Measurements from ENCODE around the gene ACADVL.

ACADVL gene

GRCh38 chr17:7246779-7247178 is 27.0 kb downstream of the ACADVL start:
- no peak for DNase-seq (ENCODE audit: extremely low spot score, insufficient read length, low read depth)
- FAIRE-seq: no peak

GRCh38 chr17:7248796-7249195 is 29.1 kb downstream of the ACADVL start:
- DNase-seq (ENCODE audit: extremely low spot score, insufficient read length, low read depth) (no peak), FAIRE-seq (no peak)

- DNase-seq (ENCODE audit: extremely low spot score, insufficient read length, low read depth): no peak
- no peak for FAIRE-seq
Observed at GRCh38 chr17:7249214-7249613, 29.5 kb downstream of the ACADVL start.

- DNase-seq (ENCODE audit: extremely low spot score, insufficient read length, low read depth) (no peak), FAIRE-seq (no peak)
Observed at GRCh38 chr17:7249830-7250229, 30.1 kb downstream of the ACADVL start.

- no peak for DNase-seq (ENCODE audit: extremely low spot score, insufficient read length, low read depth)
- FAIRE-seq: peak; percentile 64
Observed at GRCh38 chr17:7250695-7251627, 31.2 kb downstream of the ACADVL start.

- DNase-seq (ENCODE audit: extremely low spot score, insufficient read length, low read depth) (peak; percentile 95), FAIRE-seq (peak; percentile 100)
Observed at GRCh38 chr17:7251661-7252175, 32.0 kb downstream of the ACADVL start, which contains the start of gene CTDNEP1. Gene CTDNEP1 (minus strand): TSS chr17:7251734. CDS start chr17:7251296, 438 bp downstream.

DNA sequence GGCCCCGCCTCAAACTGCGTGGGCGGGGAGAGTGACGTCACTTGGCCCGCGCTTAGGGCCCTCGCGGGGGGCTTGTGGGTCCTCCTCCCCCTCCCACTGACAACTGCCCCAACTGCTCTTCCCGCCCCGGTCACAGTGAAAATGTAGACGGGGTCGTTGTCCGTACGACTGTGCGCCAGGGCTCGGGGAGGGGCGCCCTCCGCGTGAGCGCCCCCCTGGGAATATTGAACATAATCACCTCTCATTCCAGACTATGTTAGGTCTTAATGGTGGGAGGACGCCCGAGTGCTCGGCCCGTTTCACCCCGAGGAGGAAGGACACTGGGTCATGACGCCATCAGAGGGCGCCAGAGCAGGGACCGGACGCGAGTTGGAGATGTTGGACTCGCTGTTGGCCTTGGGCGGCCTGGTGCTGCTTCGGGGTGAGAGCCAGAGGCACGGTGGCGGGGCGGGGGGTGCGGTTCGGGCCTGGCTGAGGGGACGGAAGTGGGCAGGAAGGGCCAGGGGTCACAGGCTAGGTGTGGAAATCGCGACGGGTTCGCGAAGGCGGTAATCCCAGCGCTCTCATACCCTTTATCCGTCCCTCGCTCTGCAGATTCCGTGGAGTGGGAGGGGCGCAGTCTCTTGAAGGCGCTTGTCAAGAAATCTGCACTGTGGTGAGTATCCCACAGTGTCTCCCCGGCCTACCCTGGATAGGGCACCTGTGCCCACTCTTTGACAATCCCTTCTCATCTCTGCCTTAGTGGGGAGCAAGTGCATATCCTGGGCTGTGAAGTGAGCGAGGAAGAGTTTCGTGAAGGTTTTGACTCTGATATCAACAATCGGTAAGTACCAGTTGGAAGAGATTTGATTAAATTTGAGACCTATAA is 32.7 kb downstream of the ACADVL start, which contains the start of gene ELP5:
Gene ELP5, plus strand, starts transcription at position 40 of the 868 bp plus-strand sequence. Its CDS starts 336 bp downstream, at position 376.
- DNase-seq (ENCODE audit: extremely low spot score, insufficient read length, low read depth) (peak; percentile 81), FAIRE-seq (no peak)

GRCh38 chr17:7253082-7253481 is 33.3 kb downstream of the ACADVL start:
- DNase-seq (ENCODE audit: extremely low spot score, insufficient read length, low read depth) (no peak), FAIRE-seq (no peak)

DNA sequence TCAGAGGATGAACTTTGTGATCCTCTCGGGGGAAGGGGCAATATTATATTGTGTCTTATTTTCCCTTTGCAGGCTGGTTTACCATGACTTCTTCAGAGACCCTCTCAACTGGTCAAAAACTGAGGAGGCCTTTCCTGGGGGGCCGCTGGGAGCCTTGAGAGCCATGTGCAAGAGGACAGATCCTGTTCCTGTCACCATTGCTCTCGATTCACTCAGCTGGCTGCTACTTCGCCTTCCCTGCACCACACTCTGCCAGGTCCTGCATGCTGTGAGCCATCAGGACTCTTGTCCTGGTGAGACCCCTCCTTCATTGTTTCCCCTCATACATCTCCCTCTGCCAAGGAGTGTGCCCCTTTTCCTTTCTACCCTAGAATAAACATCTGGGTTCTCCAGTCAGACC is 34.8 kb downstream of the ACADVL start:
- FAIRE-seq: no peak
- DNase-seq (ENCODE audit: extremely low spot score, insufficient read length, low read depth): no peak

DNA sequence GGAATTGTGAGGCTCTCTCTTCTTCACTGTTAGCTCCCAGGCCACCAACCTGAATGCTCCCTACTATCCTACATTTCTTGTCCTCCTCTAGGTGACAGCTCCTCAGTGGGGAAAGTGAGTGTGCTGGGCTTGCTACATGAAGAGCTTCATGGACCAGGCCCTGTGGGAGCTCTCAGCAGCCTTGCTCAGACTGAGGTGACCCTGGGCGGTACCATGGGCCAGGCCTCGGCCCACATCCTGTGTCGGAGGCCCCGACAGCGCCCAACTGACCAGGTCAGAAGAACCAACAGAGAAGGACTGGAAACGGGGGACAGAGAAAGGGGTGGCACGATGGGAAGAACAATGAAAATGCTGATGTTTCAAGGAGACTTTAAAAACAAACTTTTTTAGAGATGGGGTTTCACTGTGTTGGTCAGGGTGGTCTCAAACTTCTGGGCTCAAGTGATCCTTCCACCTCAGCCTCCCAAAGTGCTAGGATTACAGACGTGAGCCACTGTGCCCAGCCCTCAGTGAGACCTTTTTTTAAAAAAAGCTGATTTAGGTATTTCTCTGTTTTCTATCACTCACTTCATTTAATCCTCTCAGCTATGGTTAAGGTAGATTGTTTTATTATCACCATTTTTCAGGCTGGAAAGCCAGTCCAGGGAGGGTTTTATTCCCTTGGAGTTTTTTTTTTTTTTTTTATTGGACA is 37.2 kb downstream of the ACADVL start:
- FAIRE-seq: no peak
- no peak for DNase-seq (ENCODE audit: extremely low spot score, insufficient read length, low read depth)

- no peak for DNase-seq (ENCODE audit: extremely low spot score, insufficient read length, low read depth)
- no peak for FAIRE-seq
Observed at GRCh38 chr17:7258731-7259554, 39.2 kb downstream of the ACADVL start.

GRCh38 chr17:7259555-7259889 is 39.8 kb downstream of the ACADVL start:
- DNase-seq (ENCODE audit: extremely low spot score, insufficient read length, low read depth) (no peak), FAIRE-seq (no peak)

DNA sequence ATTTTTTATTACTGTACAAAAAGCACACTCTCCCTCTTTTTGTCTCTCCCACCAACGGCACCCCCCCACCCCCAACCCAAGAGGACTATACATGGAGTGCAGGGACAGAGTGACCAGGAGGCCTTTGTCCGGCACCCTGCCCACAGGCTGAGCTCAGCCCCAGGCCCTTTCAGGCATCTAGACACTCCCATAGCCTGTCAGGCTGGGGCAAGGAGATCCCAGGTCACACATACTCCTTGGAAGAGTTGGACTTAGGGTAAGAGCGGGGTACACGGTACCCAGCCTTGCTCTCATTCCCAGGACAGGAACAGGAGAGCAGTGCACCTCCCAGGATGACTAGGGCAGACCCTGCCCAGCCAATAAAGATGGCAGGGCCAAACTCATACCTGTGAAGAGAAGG is 40.4 kb downstream of the ACADVL start:
- DNase-seq (ENCODE audit: extremely low spot score, insufficient read length, low read depth) (no peak), FAIRE-seq (no peak)

GRCh38 chr17:7260651-7261378 is 41.1 kb downstream of the ACADVL start:
- no peak for DNase-seq (ENCODE audit: extremely low spot score, insufficient read length, low read depth)
- FAIRE-seq: no peak

GRCh38 chr17:7261379-7262191 is 41.8 kb downstream of the ACADVL start:
- no peak for DNase-seq (ENCODE audit: extremely low spot score, insufficient read length, low read depth)

DNA sequence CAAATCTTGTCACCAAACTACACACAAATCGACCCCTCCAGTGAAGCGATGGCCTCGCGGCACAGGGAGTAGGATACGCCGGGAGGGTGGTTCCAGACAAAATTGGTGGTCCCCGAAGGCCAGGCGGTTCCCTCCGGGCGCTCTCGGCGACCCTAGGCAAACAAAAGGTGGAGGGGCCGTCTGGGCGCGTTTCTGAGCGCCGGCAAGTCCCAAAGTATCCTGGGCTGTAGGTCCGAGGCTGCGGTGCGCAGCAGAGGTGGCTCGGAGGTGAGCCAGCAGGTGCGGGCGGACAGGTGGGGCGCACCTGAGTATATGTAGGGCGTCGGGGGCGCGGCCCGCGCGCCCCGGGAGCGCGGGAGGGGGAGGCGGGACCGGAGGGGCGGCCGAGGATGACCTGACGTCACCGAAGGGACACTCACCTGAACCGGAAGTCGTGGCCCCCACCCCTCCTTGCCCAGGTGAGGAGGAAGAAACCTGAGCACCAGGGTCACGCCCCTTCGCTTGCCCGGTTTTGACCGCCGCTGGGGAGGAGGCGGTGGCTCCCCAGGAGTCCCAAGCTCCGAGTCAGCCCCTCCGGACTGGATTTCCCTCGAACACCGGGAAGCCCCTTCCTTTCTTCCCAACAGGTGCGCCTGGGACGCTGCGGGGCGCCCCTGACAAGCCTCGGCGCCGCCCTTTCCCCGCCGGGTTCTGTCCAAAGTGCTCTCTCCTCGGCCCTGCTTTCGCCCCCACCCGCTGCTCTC is 42.6 kb downstream of the ACADVL start, which contains the start of gene CLDN7:
Gene CLDN7, minus strand, starts transcription at position 287 of the 743 bp plus-strand sequence. CDS start 435 bp downstream, outside the sequence.
- FAIRE-seq (no peak), DNase-seq (ENCODE audit: extremely low spot score, insufficient read length, low read depth) (no peak)

More at GRCh38 chr17:7261379-7262191, 41.8 kb downstream of the ACADVL start:
- no peak for FAIRE-seq
